Stimulated activated CD8-positive, alpha-beta memory T cell treated with anti-CD3 and anti-CD28 coated beads, Interleukin-15, amount 100 ng/mL, for 24 hours (primary cell): ENCODE data around the gene TBC1D9.
"Not testable (repeated sequence)": the region's sequence is repeated elsewhere in the genome, so short reads cannot be mapped to it uniquely, and the experiment has no call there.

ENCODE experiments used
- DNase-seq: peaks from one replicate; pipeline ENCODE4 v3.0.0-alpha.2; 2020; ENCODE audit warnings: low read depth

TBC1D9 gene

GRCh38 chr4:140756319-140757231, at the start of gene TBC1D9:
Gene TBC1D9, minus strand, starts transcription at chr4:140756385. Its CDS starts 340 bp downstream, at chr4:140756045.
- DNase-seq, result no peak

- no peak for DNase-seq
These were observed 49.1 kb upstream of the TBC1D9 start for GRCh38 chr4:140805293-140805692.

- DNase-seq, result no peak
These were observed 46.4 kb upstream of the TBC1D9 start for GRCh38 chr4:140802591-140802990.

- DNase-seq, result no peak
These were observed 44.5 kb upstream of the TBC1D9 start for GRCh38 chr4:140800666-140801065.

- DNase-seq, result no peak
These were observed 43.6 kb upstream of the TBC1D9 start for GRCh38 chr4:140799686-140800225.

GRCh38 chr4:140793291-140793690, 37.1 kb upstream of the TBC1D9 start:
- DNase-seq, result no peak

- no peak for DNase-seq
These were observed 34.6 kb upstream of the TBC1D9 start for GRCh38 chr4:140790765-140791164.

GRCh38 chr4:140790171-140790570, 34.0 kb upstream of the TBC1D9 start:
- no peak for DNase-seq

- no peak for DNase-seq
These were observed 33.6 kb upstream of the TBC1D9 start for GRCh38 chr4:140789759-140790158.

GRCh38 chr4:140782787-140783186, 26.6 kb upstream of the TBC1D9 start:
- DNase-seq, result not testable (repeated sequence)

- DNase-seq, result no peak
These were observed 25.4 kb upstream of the TBC1D9 start for GRCh38 chr4:140781596-140781995.

GRCh38 chr4:140777894-140778293, 21.7 kb upstream of the TBC1D9 start:
- DNase-seq, result no peak

GRCh38 chr4:140777386-140777785, 21.2 kb upstream of the TBC1D9 start:
- no peak for DNase-seq

- DNase-seq, result no peak
These were observed 20.4 kb upstream of the TBC1D9 start for GRCh38 chr4:140776556-140776955.

- no peak for DNase-seq
These were observed 18.8 kb upstream of the TBC1D9 start for GRCh38 chr4:140774956-140775355.

- DNase-seq, result no peak
These were observed 18.3 kb upstream of the TBC1D9 start for GRCh38 chr4:140774510-140774909.

GRCh38 chr4:140769209-140769608, 13.0 kb upstream of the TBC1D9 start:
- no peak for DNase-seq

- DNase-seq, result no peak
These were observed 8.7 kb upstream of the TBC1D9 start for GRCh38 chr4:140764785-140765392.

- no peak for DNase-seq
These were observed 6.0 kb upstream of the TBC1D9 start for GRCh38 chr4:140762202-140762601.

GRCh38 chr4:140757232-140757630, 1.0 kb upstream of the TBC1D9 start:
- DNase-seq, result no peak

GRCh38 chr4:140755774-140756318, 339 bp downstream of the TBC1D9 start:
- DNase-seq, result no peak

- DNase-seq, result no peak
These were observed 1.0 kb downstream of the TBC1D9 start for GRCh38 chr4:140754918-140755773.
